ENCODE data around the gene LRRC8B. TPM values are rescaled to one million over a fixed set of nuclear protein-coding genes. Genes with fewer than 3 reads are reported as not detected.

LRRC8B gene
- polyA plus RNA-seq, 2 of the 4 experiments (the other 2 are of a cell fraction), result 3.2 to 10.3 TPM

- no peak for TF ChIP-seq HOXB5 (CRISPR knock-in tag; IDR thresholded peaks at IDR 0.05)
- TF ChIP-seq ZNF302 (CRISPR knock-in tag; IDR thresholded peaks at IDR 0.05), result no peak
- TF ChIP-seq ATOH8 (CRISPR knock-in tag; IDR thresholded peaks at IDR 0.05; ENCODE audit: low read depth), result no peak
- no peak for TF ChIP-seq CBX2 (IDR thresholded peaks at IDR 0.05; ENCODE audit: borderline replicate concordance, low read depth)
- no peak for TF ChIP-seq HES2 (IDR thresholded peaks at IDR 0.05)
- TF ChIP-seq CTCF (IDR thresholded peaks at IDR 0.05), result no peak
- TF ChIP-seq POLR2AphosphoS2 (conservative IDR thresholded peaks at IDR 0.05; ENCODE audit: low read length), result no peak
- no peak for TF ChIP-seq CHD4 (IDR thresholded peaks at IDR 0.05; ENCODE audit: borderline replicate concordance)
- TF ChIP-seq POLR2A (IDR thresholded peaks at IDR 0.05; ENCODE audit: low read length), result no peak
- TF ChIP-seq EHF (CRISPR knock-in tag; IDR thresholded peaks at IDR 0.05), result no peak
- no peak for TF ChIP-seq CHD2 (IDR thresholded peaks at IDR 0.05; ENCODE audit: low read length, partially characterized antibody)
- TF ChIP-seq CEBPB (IDR thresholded peaks at IDR 0.05), result no peak
- Histone ChIP-seq H3K27ac (no peak overlapping the region), H3K9me3 (no peaks in the 10 kb centered on the region), H3K4me3 (no peak overlapping the region), H3K4me1 (no peaks in the 10 kb centered on the region), H3K4me2 (no peak overlapping the region)
- FAIRE-seq, result no peak
- 94% methylated on average over 4 of the region's 4 CpGs for WGBS (ENCODE audit: missing lambda C conversion rate)
- no peak for DNase-seq (ENCODE audit: low read depth in 1 of 2, low spot score in 1 of 2)
- POLR2A ChIA-PET, result no interaction called here
- CTCF ChIA-PET, result interaction anchor here (1.0 kb wide), 1 partner anchor 65 kb away, joined by 3 read pairs; no protein-coding TSS in a partner anchor
- no peak for ATAC-seq
These were observed 7.6 kb downstream of the LRRC8B start for GRCh38 chr1:89532228-89532627.

GRCh38 chr1:89532866-89533265, 8.2 kb downstream of the LRRC8B start:
- ChIA-PET POLR2A (no interaction called here), CTCF (no interaction called here)
- Histone ChIP-seq H3K4me1 (no peaks in the 10 kb centered on the region), H3K4me2 (no peak overlapping the region), H3K9me3 (no peaks in the 10 kb centered on the region), H3K4me3 (no peak overlapping the region), H3K27ac (no peak overlapping the region)
- 96% methylated on average over 1 of the region's 1 CpG for WGBS (ENCODE audit: missing lambda C conversion rate)
- TF ChIP-seq RFX5 (IDR thresholded peaks at IDR 0.05) (no peak), PBX3 (IDR thresholded peaks at IDR 0.05) (no peak), ZC3H11A (IDR thresholded peaks at IDR 0.05) (no peak), CBX2 (IDR thresholded peaks at IDR 0.05; ENCODE audit: borderline replicate concordance, low read depth) (no peak), HDAC2 (IDR thresholded peaks at IDR 0.05) (no peak), TP53 (CRISPR knock-in tag; IDR thresholded peaks at IDR 0.05) (no peak), HEYL (CRISPR knock-in tag; IDR thresholded peaks at IDR 0.05) (no peak), HOXB13 (CRISPR knock-in tag; IDR thresholded peaks at IDR 0.05; ENCODE audit: low read depth) (no peak), FOSB (CRISPR knock-in tag; IDR thresholded peaks at IDR 0.05) (no peak), FOXS1 (CRISPR knock-in tag; IDR thresholded peaks at IDR 0.05) (no peak), JUNB (IDR thresholded peaks at IDR 0.05) (no peak), ATOH8 (CRISPR knock-in tag; IDR thresholded peaks at IDR 0.05; ENCODE audit: low read depth) (no peak), MAX (IDR thresholded peaks at IDR 0.05) (no peak), CEBPB (IDR thresholded peaks at IDR 0.05) (no peak), BHLHE40 (IDR thresholded peaks at IDR 0.05; ENCODE audit: low read depth, low read length) (no peak), RCOR1 (IDR thresholded peaks at IDR 0.05; ENCODE audit: low read depth, low read length) (no peak), SREBF2 (IDR thresholded peaks at IDR 0.05) (no peak), FOSL2 (IDR thresholded peaks at IDR 0.05) (no peak), FOSL2 (CRISPR knock-in tag; IDR thresholded peaks at IDR 0.05) (no peak), POLR2AphosphoS2 (conservative IDR thresholded peaks at IDR 0.05; ENCODE audit: low read length) (no peak)
- DNase-seq (ENCODE audit: low read depth in 1 of 2, low spot score in 1 of 2), result no peak
- ATAC-seq, result no peak
- FAIRE-seq, result no peak

Measured in A549 (cell line).